ENCODE results near the gene CEACAM21.

- no peak for TF ChIP-seq CTCF (conservative IDR thresholded peaks at IDR 0.05)
- no peak for TF ChIP-seq ZFX (IDR thresholded peaks at IDR 0.05)
Measured at GRCh38 chr19:41555748-41556147, 20.2 kb upstream of the CEACAM21 start.
